GM12801 (cell line): ENCODE data around the gene MAGI3.

Source experiments
- CTCF ChIP-seq: IDR thresholded peaks from one replicate; pipeline ENCODE4 v1.5.1; 2011; ENCODE audit warnings: control low read depth; ENCODE audit not compliant: insufficient read length; ENCODE audit errors: extremely low read depth

The MAGI3 gene

GRCh38 chr1:113681596-113682337 lies 291.5 kb downstream of the MAGI3 start:
- TF ChIP-seq CTCF = no peak

- TF ChIP-seq CTCF = no peak
Measured at GRCh38 chr1:113683384-113684152, 293.3 kb downstream of the MAGI3 start.

- no peak for TF ChIP-seq CTCF
Measured at GRCh38 chr1:113684153-113684541, 293.8 kb downstream of the MAGI3 start.

- no peak for TF ChIP-seq CTCF
Measured at GRCh38 chr1:113686891-113687618, 296.7 kb downstream of the MAGI3 start.

GRCh38 chr1:113691184-113691583 lies 300.9 kb downstream of the MAGI3 start:
- no peak for TF ChIP-seq CTCF

- no peak for TF ChIP-seq CTCF
Measured at GRCh38 chr1:113692342-113692741, 302.0 kb downstream of the MAGI3 start.

GRCh38 chr1:113692824-113693431 lies 302.6 kb downstream of the MAGI3 start:
- TF ChIP-seq CTCF = no peak
